Fibroblast of peridontal ligament (primary cell): ENCODE data around the gene DIS3L2.
"Not testable (repeated sequence)": the region's sequence is repeated elsewhere in the genome, so short reads cannot be mapped to it uniquely, and the experiment has no call there.

ENCODE experiments used
- DNase-seq: peaks from one replicate; pipeline ENCODE4 v3.0.0-alpha.2; 2010; ENCODE audit errors: extremely low read depth

DIS3L2 gene

GRCh38 chr2:232058063-232058877, 96.8 kb downstream of the DIS3L2 start:
- DNase-seq = no peak

- DNase-seq = peak; percentile 50
These were observed 97.4 kb downstream of the DIS3L2 start for GRCh38 chr2:232058931-232059330.

- DNase-seq = no peak
These were observed 99.8 kb downstream of the DIS3L2 start for GRCh38 chr2:232061265-232061664.

- DNase-seq = no peak
These were observed 111.5 kb downstream of the DIS3L2 start for GRCh38 chr2:232073026-232073425.

- DNase-seq = no peak
These were observed 112.2 kb downstream of the DIS3L2 start for GRCh38 chr2:232073699-232074098.

DNA sequence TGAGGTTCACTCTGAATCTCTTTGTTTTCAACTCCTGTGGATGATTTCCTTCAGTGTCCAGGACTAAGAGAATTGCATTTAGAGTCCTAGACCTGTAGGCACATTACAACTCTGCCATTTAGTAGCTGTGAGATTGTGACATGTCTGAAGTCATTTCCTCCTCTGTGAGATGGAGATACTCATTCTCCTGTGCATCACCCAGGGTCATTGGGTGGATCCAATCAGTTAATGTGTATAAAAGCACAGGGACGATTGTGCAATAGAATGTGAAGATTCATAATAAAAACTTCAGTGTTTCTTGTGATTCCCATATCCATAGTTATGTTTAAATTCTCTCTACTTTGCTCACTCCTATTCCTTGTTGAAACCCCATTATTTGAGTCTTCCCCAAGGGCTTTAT, 113.6 kb downstream of the DIS3L2 start:
- peak; percentile 34 for DNase-seq

GRCh38 chr2:232075859-232076258, 114.3 kb downstream of the DIS3L2 start:
- no peak for DNase-seq

DNA sequence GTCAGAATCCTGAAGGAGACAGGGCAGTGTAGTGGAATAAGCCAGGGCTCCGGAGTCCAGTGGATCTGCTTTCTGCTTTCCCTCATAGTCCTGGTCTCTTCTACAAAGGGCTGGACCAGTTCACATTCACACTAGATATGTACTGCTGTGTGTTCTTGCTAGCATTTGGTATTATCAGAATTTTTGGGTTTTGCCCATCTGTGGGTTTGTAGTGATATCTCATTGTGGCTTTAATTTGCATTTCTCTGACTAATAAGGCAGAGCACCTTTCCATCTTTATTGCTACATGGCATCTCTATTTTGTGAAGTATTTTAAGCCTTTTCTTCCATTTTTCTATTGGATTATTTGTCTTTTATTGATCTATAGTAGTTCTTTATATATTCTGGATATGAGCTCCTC, 114.8 kb downstream of the DIS3L2 start:
- no peak for DNase-seq

- DNase-seq = peak; percentile 35
These were observed 115.2 kb downstream of the DIS3L2 start for GRCh38 chr2:232076736-232077135.

GRCh38 chr2:232085164-232085563, 123.7 kb downstream of the DIS3L2 start:
- DNase-seq = no peak

GRCh38 chr2:232085826-232086425, 124.4 kb downstream of the DIS3L2 start:
- DNase-seq = no peak

DNA sequence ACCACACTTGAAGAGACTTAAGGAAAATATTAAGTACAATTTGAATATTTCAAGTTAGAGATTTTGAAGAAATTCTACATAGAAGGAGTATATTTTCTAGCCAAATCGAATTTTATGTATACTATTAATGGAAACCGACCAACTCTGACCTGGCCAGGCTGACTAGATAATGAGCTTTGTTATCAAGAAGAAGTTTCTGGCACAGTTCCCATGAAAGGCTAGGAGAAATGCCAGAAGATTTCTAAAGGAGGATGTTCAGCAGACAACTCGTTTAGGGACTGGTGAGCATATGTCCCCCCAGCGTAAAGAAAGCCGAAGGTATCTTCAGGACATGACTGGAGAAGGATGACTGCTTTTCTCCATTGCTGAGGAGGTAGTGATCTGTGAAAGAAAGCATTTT, 127.3 kb downstream of the DIS3L2 start:
- no peak for DNase-seq

DNA sequence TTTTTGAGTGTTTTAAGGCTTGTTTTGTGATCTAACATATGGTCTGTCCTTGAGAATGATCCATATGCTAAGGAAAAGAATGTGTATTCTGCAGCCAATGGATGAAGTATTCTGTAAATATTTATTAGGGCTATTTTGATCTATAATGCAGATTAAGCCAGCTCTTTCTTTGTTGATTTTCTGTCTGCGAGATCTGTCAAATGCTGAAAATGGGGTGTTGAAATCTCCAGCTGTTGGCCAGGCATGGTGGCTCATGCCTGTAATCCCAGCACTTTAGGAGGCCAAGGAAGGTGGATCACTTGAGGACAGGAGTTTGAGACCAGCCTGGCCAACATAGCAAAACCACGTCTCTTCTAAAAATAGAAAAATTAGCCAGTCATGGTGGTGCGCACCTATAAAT, 132.7 kb downstream of the DIS3L2 start:
- no peak for DNase-seq

GRCh38 chr2:232094883-232095282, 133.4 kb downstream of the DIS3L2 start:
- no peak for DNase-seq

DNA sequence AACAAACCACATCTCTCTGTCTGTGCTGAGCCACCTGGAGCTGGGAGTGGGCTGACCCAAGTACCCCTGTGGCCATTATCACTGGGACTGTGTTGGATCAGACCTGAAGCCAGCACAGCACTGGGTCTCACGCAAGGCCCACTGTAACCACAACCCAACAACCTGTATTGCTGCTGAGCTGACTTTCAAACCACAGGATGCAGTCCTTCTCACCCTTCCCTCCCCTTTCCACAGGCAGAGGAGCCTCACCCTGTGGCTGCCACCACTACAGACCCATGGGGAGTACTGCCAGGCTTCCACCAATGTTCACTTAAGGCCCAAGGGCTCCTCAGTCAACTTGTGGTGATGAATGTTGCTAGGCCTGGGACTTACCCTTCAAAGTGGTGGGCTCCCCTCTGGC, 135.7 kb downstream of the DIS3L2 start:
- no peak for DNase-seq

DNA sequence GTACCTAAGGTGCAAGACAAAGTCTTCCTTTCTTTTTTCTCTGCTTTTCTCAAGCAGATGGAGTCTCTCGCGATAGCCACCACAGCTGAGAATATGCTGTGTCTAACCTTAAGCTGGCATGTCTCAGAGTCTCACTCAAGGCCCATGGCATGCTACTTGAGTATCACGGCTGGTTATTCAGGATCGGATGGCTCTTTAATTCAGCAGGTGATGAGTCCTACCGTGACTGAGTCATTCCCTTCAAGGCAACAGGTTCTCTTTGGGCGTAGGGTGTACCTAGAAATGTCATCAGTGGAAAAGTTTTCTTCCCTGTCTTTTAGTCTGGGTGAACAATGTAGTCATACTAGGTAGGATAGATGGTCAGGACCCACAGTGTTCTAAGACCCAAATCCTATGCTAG, 136.2 kb downstream of the DIS3L2 start:
- DNase-seq = no peak

- no peak for DNase-seq
These were observed 140.9 kb downstream of the DIS3L2 start for GRCh38 chr2:232102380-232102779.

DNA sequence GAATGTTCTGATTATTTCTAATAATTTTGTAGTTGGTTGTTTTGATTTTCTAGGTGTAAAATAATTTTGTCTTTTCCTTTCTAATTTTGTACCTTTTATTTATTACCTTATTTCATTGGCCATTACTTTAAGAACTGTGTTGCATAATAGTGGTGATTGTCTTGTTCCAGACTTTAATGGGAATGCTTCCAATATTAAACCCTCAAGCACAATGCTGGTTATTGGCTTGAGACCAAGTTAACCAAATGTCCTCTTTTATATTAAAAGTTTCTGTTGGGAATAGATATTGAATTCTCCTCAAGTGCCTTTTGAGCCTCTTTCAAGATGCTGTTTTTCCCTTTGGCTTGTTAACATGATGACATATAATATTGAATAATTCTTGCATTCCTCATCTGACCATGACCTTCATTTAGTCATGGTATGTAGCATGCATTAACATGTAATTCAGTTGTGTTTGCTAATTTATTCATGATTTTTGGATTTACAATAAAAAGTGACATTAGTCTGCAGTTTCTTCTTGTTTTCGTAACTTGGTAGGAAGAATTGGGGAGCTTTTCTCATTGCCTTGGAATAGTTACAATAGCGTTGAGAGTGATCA, 141.7 kb downstream of the DIS3L2 start:
- peak; percentile 46 for DNase-seq

DNA sequence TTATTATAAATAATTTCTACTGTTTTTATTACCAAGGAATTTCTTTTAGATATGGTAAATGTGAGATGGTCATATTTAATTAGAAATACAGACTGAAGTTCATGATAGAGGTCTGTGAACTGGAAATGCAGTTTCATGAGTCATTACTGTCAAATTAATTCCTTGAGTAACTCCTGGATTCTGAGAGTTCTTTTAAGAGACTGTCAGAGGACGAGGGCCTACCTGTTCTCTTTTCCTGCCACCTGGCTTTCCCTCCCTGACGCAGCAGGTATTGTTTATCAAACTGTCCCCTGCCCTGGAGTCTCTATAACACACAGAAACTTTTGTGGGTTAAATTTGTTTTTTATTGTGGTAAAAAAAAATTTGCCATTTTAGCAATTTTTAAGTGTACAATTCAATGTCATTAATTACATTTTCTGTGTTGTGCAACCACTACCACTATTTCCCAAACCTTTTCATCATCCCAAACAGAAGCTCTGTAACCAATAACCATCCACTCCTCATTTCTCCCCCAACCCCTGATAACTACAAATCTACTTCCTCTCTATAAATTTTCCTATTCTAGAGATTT, 142.6 kb downstream of the DIS3L2 start:
- DNase-seq = no peak

GRCh38 chr2:232111551-232111950, 150.0 kb downstream of the DIS3L2 start:
- DNase-seq = no peak

DNA sequence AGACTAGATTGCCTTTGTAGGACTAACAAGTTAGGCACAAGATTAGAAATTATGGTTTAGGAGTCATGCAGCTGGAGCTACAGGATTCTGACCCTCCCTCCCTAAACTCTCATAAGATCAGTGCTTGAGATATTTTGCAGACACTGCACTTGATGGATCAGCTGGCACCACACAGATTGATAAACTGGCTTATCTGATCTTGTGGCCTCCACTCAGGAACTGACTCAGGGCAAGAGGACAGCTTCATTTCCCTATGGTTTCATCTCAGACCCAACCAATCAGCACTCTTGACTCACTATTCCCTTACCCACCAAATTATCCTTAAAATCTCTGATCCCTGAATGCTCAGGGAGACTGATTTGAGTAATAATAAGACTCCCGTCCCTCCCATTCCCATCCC, 152.3 kb downstream of the DIS3L2 start:
- DNase-seq = no peak

DNA sequence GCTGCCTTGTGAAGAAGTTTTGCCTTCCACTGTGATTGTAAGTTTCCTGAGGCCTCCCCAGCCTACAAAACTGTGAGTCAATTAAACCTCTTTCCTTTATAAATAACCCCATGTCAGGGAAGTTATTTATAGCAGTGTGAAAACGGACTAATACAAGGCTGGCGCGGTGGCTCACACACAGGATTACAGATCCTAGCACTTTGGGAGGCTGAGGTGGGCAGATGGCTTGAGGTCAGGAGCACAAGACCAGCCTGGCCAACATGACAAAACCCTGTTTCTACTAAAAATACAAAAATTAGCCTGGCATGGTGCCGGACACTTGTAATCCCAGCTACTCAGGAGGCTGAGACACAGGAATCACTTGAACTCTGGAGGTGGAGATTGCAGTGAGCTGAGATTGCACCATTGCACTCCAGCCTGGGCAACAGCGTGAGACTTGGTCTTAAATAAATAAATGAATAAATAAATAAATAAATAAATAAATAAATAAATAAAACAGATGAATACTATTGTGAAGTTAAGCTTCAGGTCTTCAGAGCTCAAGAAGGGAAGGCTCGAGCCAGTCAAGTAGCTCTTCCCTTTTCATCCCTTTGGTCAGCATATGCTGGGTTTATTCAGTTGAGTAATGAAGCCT, 154.3 kb downstream of the DIS3L2 start:
- DNase-seq = not testable (repeated sequence)
